ENCODE data around the gene ADAT1. TPM values are rescaled to one million over a fixed set of nuclear protein-coding genes. Genes with fewer than 3 reads are reported as not detected.

The ADAT1 gene
- total and polyA plus RNA-seq, 2 donors, result 22.2 to 23.2 TPM

- no peaks in the 10 kb centered on the region for H3K27me3 ChIP-seq (ENCODE audit: control insufficient read depth in 2 of 2, insufficient read depth in 1 of 2, low read length in 1 of 2)
- WGBS, result 22% methylated on average over 3 of the region's 3 CpGs
- peak overlapping the region; percentile 44 to 64 for H3K27ac ChIP-seq (ENCODE audit: low read depth in 1 of 2, low read length in 1 of 2)
- peaks cover 4 to 22% of the 10 kb centered on the region in 2 donors for H3K4me1 ChIP-seq (ENCODE audit: control insufficient read depth in 2 of 2, insufficient read depth in 2 of 2, low read length in 2 of 2)
- H3K36me3 ChIP-seq (ENCODE audit: control insufficient read depth in 2 of 2, insufficient read depth in 2 of 2, low read length in 1 of 2), result peaks cover 64 to 77% of the 10 kb centered on the region in 2 donors
- no peak overlapping the region for H3K4me3 ChIP-seq (ENCODE audit: low read length in 2 of 2)
- no peaks in the 10 kb centered on the region for H3K9me3 ChIP-seq (ENCODE audit: control insufficient read depth in 2 of 2, insufficient read depth in 1 of 2, low read length in 1 of 2)
- DNase-seq (ENCODE audit: low read depth in 6 of 9, low spot score in 9 of 9), result peak in 2 of 9 donors; percentile 27 to 38
Measured at GRCh38 chr16:75627851-75628250, 4.8 kb upstream of the ADAT1 start.

- peaks cover 56 to 68% of the 10 kb centered on the region in 2 donors for H3K36me3 ChIP-seq (ENCODE audit: control insufficient read depth in 2 of 2, insufficient read depth in 2 of 2, low read length in 1 of 2)
- 96% methylated on average over 4 of the region's 4 CpGs for WGBS
- H3K27me3 ChIP-seq (ENCODE audit: control insufficient read depth in 2 of 2, insufficient read depth in 1 of 2, low read length in 1 of 2), result no peaks in the 10 kb centered on the region
Measured at GRCh38 chr16:75626806-75627205, 3.7 kb upstream of the ADAT1 start.

GRCh38 chr16:75624921-75625334, 1.8 kb upstream of the ADAT1 start:
- Histone ChIP-seq H3K4me3 (ENCODE audit: low read length in 2 of 2) (no peak overlapping the region), H3K36me3 (ENCODE audit: control insufficient read depth in 2 of 2, insufficient read depth in 2 of 2, low read length in 1 of 2) (peaks cover 42 to 51% of the 10 kb centered on the region in 2 donors), H3K9me3 (ENCODE audit: control insufficient read depth in 2 of 2, insufficient read depth in 1 of 2, low read length in 1 of 2) (no peaks in the 10 kb centered on the region), H3K27me3 (ENCODE audit: control insufficient read depth in 2 of 2, insufficient read depth in 1 of 2, low read length in 1 of 2) (no peaks in the 10 kb centered on the region), H3K4me1 (ENCODE audit: control insufficient read depth in 2 of 2, insufficient read depth in 2 of 2, low read length in 2 of 2) (peaks cover 6 to 33% of the 10 kb centered on the region in 2 donors), H3K27ac (ENCODE audit: low read depth in 1 of 2, low read length in 1 of 2) (no peak overlapping the region)
- DNase-seq (ENCODE audit: low read depth in 6 of 9, low spot score in 9 of 9), result no peak
- 85% methylated on average over 4 of the region's 4 CpGs for WGBS

More at GRCh38 chr16:75626806-75627205, 3.7 kb upstream of the ADAT1 start:
- Histone ChIP-seq H3K4me3 (ENCODE audit: low read length in 2 of 2) (no peak overlapping the region), H3K9me3 (ENCODE audit: control insufficient read depth in 2 of 2, insufficient read depth in 1 of 2, low read length in 1 of 2) (no peaks in the 10 kb centered on the region), H3K27ac (ENCODE audit: low read depth in 1 of 2, low read length in 1 of 2) (peak overlapping the region in 1 of 2 donors; percentile 44), H3K4me1 (ENCODE audit: control insufficient read depth in 2 of 2, insufficient read depth in 2 of 2, low read length in 2 of 2) (peaks cover 6 to 29% of the 10 kb centered on the region in 2 donors)
- no peak for DNase-seq (ENCODE audit: low read depth in 6 of 9, low spot score in 9 of 9)

- Histone ChIP-seq H3K36me3 (ENCODE audit: control insufficient read depth in 2 of 2, insufficient read depth in 2 of 2, low read length in 1 of 2) (peaks cover 25 to 31% of the 10 kb centered on the region in 2 donors), H3K27ac (ENCODE audit: low read depth in 1 of 2, low read length in 1 of 2) (no peak overlapping the region), H3K9me3 (ENCODE audit: control insufficient read depth in 2 of 2, insufficient read depth in 1 of 2, low read length in 1 of 2) (no peaks in the 10 kb centered on the region), H3K4me3 (ENCODE audit: low read length in 2 of 2) (no peak overlapping the region), H3K4me1 (ENCODE audit: control insufficient read depth in 2 of 2, insufficient read depth in 2 of 2, low read length in 2 of 2) (peaks cover 2 to 16% of the 10 kb centered on the region in 2 donors), H3K27me3 (ENCODE audit: control insufficient read depth in 2 of 2, insufficient read depth in 1 of 2, low read length in 1 of 2) (no peaks in the 10 kb centered on the region)
- WGBS, result 27% methylated on average over 2 of the region's 2 CpGs
- peak in 1 of 9 donors; percentile 31 for DNase-seq (ENCODE audit: low read depth in 6 of 9, low spot score in 9 of 9)
Measured at GRCh38 chr16:75621170-75621477, 2.0 kb downstream of the ADAT1 start.

GRCh38 chr16:75620326-75621169, 2.5 kb downstream of the ADAT1 start:
- Histone ChIP-seq H3K9me3 (ENCODE audit: control insufficient read depth in 2 of 2, insufficient read depth in 1 of 2, low read length in 1 of 2) (no peaks in the 10 kb centered on the region), H3K4me1 (ENCODE audit: control insufficient read depth in 2 of 2, insufficient read depth in 2 of 2, low read length in 2 of 2) (peaks cover 2 to 16% of the 10 kb centered on the region in 2 donors), H3K27ac (ENCODE audit: low read depth in 1 of 2, low read length in 1 of 2) (no peak overlapping the region), H3K36me3 (ENCODE audit: control insufficient read depth in 2 of 2, insufficient read depth in 2 of 2, low read length in 1 of 2) (peaks cover 28% of the 10 kb centered on the region in 2 donors), H3K4me3 (ENCODE audit: low read length in 2 of 2) (no peak overlapping the region), H3K27me3 (ENCODE audit: control insufficient read depth in 2 of 2, insufficient read depth in 1 of 2, low read length in 1 of 2) (no peaks in the 10 kb centered on the region)
- DNase-seq (ENCODE audit: low read depth in 6 of 9, low spot score in 9 of 9), result no peak
- WGBS, result 91% methylated on average over 20 of the region's 20 CpGs

- H3K27ac ChIP-seq (ENCODE audit: low read depth in 1 of 2, low read length in 1 of 2), result no peak overlapping the region
- peaks cover 30 to 36% of the 10 kb centered on the region in 2 donors for H3K36me3 ChIP-seq (ENCODE audit: control insufficient read depth in 2 of 2, insufficient read depth in 2 of 2, low read length in 1 of 2)
- DNase-seq (ENCODE audit: low read depth in 6 of 9, low spot score in 9 of 9), result no peak
Measured at GRCh38 chr16:75618780-75619179, 4.3 kb downstream of the ADAT1 start.

GRCh38 chr16:75617121-75617520, 6.0 kb downstream of the ADAT1 start:
- no peak overlapping the region for H3K4me3 ChIP-seq (ENCODE audit: low read length in 2 of 2)
- no peak overlapping the region for H3K27ac ChIP-seq (ENCODE audit: low read depth in 1 of 2, low read length in 1 of 2)
- no peaks in the 10 kb centered on the region for H3K9me3 ChIP-seq (ENCODE audit: control insufficient read depth in 2 of 2, insufficient read depth in 1 of 2, low read length in 1 of 2)
- H3K36me3 ChIP-seq (ENCODE audit: control insufficient read depth in 2 of 2, insufficient read depth in 2 of 2, low read length in 1 of 2), result peaks cover 43 to 44% of the 10 kb centered on the region in 2 donors
- peaks cover 1 to 7% of the 10 kb centered on the region in 2 donors for H3K4me1 ChIP-seq (ENCODE audit: control insufficient read depth in 2 of 2, insufficient read depth in 2 of 2, low read length in 2 of 2)
- DNase-seq (ENCODE audit: low read depth in 6 of 9, low spot score in 9 of 9), result no peak
- H3K27me3 ChIP-seq (ENCODE audit: control insufficient read depth in 2 of 2, insufficient read depth in 1 of 2, low read length in 1 of 2), result no peaks in the 10 kb centered on the region
- WGBS, result 97% methylated on average over 3 of the region's 3 CpGs

More at GRCh38 chr16:75618780-75619179, 4.3 kb downstream of the ADAT1 start:
- Histone ChIP-seq H3K4me1 (ENCODE audit: control insufficient read depth in 2 of 2, insufficient read depth in 2 of 2, low read length in 2 of 2) (peaks cover 2 to 16% of the 10 kb centered on the region in 2 donors), H3K27me3 (ENCODE audit: control insufficient read depth in 2 of 2, insufficient read depth in 1 of 2, low read length in 1 of 2) (no peaks in the 10 kb centered on the region), H3K9me3 (ENCODE audit: control insufficient read depth in 2 of 2, insufficient read depth in 1 of 2, low read length in 1 of 2) (no peaks in the 10 kb centered on the region), H3K4me3 (ENCODE audit: low read length in 2 of 2) (no peak overlapping the region)
- WGBS, result over 99% methylated on average over 2 of the region's 2 CpGs

- no peak for DNase-seq (ENCODE audit: low read depth in 6 of 9, low spot score in 9 of 9)
- WGBS, result 96% methylated on average over 4 of the region's 4 CpGs
- Histone ChIP-seq H3K27me3 (ENCODE audit: control insufficient read depth in 2 of 2, insufficient read depth in 1 of 2, low read length in 1 of 2) (no peaks in the 10 kb centered on the region), H3K27ac (ENCODE audit: low read depth in 1 of 2, low read length in 1 of 2) (no peak overlapping the region), H3K36me3 (ENCODE audit: control insufficient read depth in 2 of 2, insufficient read depth in 2 of 2, low read length in 1 of 2) (peaks cover 45 to 48% of the 10 kb centered on the region in 2 donors), H3K9me3 (ENCODE audit: control insufficient read depth in 2 of 2, insufficient read depth in 1 of 2, low read length in 1 of 2) (no peaks in the 10 kb centered on the region), H3K4me3 (ENCODE audit: low read length in 2 of 2) (no peak overlapping the region), H3K4me1 (ENCODE audit: control insufficient read depth in 2 of 2, insufficient read depth in 2 of 2, low read length in 2 of 2) (peaks cover 0 to 2% of the 10 kb centered on the region in 2 donors)
Measured at GRCh38 chr16:75616521-75617010, 6.5 kb downstream of the ADAT1 start.

GRCh38 chr16:75615619-75616018, 7.5 kb downstream of the ADAT1 start:
- no peak overlapping the region for H3K27ac ChIP-seq (ENCODE audit: low read depth in 1 of 2, low read length in 1 of 2)
- WGBS, result 99% methylated on average over 2 of the region's 2 CpGs
- DNase-seq (ENCODE audit: low read depth in 6 of 9, low spot score in 9 of 9), result no peak
- no peaks in the 10 kb centered on the region for H3K27me3 ChIP-seq (ENCODE audit: control insufficient read depth in 2 of 2, insufficient read depth in 1 of 2, low read length in 1 of 2)
- H3K4me3 ChIP-seq (ENCODE audit: low read length in 2 of 2), result no peak overlapping the region
- no peaks in the 10 kb centered on the region for H3K4me1 ChIP-seq (ENCODE audit: control insufficient read depth in 2 of 2, insufficient read depth in 2 of 2, low read length in 2 of 2)
- peaks cover 49 to 55% of the 10 kb centered on the region in 2 donors for H3K36me3 ChIP-seq (ENCODE audit: control insufficient read depth in 2 of 2, insufficient read depth in 2 of 2, low read length in 1 of 2)
- H3K9me3 ChIP-seq (ENCODE audit: control insufficient read depth in 2 of 2, insufficient read depth in 1 of 2, low read length in 1 of 2), result no peaks in the 10 kb centered on the region
